H1 (cell line): ENCODE results near the gene SLC22A14. TPM values are rescaled to one million over a fixed set of nuclear protein-coding genes. Genes with fewer than 3 reads are reported as not detected.

ENCODE experiments used
- CTCF ChIA-PET: fragments of 300-600 bp; sonication (Branson Sonifier 250); formaldehyde crosslinking; loops from one replicate; lab custom pipeline; 2021; ENCODE audit not compliant: partially characterized antibody; lab: Charles Lee
- POLR2A ChIA-PET: fragments of 300-600 bp; sonication (Branson Sonifier 250); formaldehyde crosslinking; loops from one replicate; lab custom pipeline; 2021; ENCODE audit warnings: inconsistent platforms; ENCODE audit not compliant: partially characterized antibody; lab: Charles Lee
- DNase-seq, 2 experiments: peaks; one replicate each; pipeline versions ENCODE4 v3.0.0 to v3.0.0-alpha.2; 2010 to 2022; ENCODE audit warnings: low spot score in 2 of 2, low read depth in 1 of 2, mixed read lengths in 1 of 2
- FAIRE-seq: peaks from 2 replicates; lab custom pipeline; 2011; peaks lifted over from hg19 to GRCh38; lab: Jason Lieb, UNC
- H2AFZ ChIP-seq: 2 replicates; pipeline ENCODE4 v1.8.1; 2012; ENCODE audit warnings: low read length, inconsistent platforms
- H2AK5ac ChIP-seq: 2 replicates; pipeline ENCODE4 v1.6.1; 2013; ENCODE audit warnings: low read depth, low read length
- H2BK120ac ChIP-seq: replicated peaks from 2 replicates; pipeline ENCODE3; 2013; ENCODE audit warnings: low read depth, low read length, inconsistent platforms
- H2BK12ac ChIP-seq: 2 replicates; pipeline ENCODE4 v1.6.1; 2013; ENCODE audit warnings: low read depth, low read length
- H2BK15ac ChIP-seq: 2 replicates; pipeline ENCODE4 v1.6.1; 2013; ENCODE audit warnings: low read length
- H2BK20ac ChIP-seq: 2 replicates; pipeline ENCODE4 v1.6.1; 2013; ENCODE audit warnings: low read length
- H2BK5ac ChIP-seq: 2 replicates; pipeline ENCODE4 v1.6.1; 2013; ENCODE audit warnings: low read depth, low read length
- H3K14ac ChIP-seq: 2 replicates; pipeline ENCODE4 v1.6.1; 2013; ENCODE audit warnings: inconsistent platforms; ENCODE audit not compliant: insufficient read length
- H3K18ac ChIP-seq: 2 replicates; pipeline ENCODE4 v1.6.1; 2013; ENCODE audit warnings: low read length; ENCODE audit errors: extremely low read depth
- H3K23ac ChIP-seq: 2 replicates; pipeline ENCODE4 v1.6.1; 2013; ENCODE audit warnings: inconsistent platforms; ENCODE audit not compliant: insufficient read length
- H3K23me2 ChIP-seq: 2 replicates; pipeline ENCODE4 v1.6.1; 2013; ENCODE audit warnings: low read depth, low read length
- H3K27ac ChIP-seq: 2 replicates; pipeline ENCODE4 v1.6.1; 2011; ENCODE audit warnings: low read depth, low read length, inconsistent platforms
- H3K27me3 ChIP-seq, 4 experiments: replicated peaks in 1 of 4; 1 replicate in 1 of 4; 2 replicates in 3 of 4; pipeline versions ENCODE4 v1.6.1 to v1.8.1; 2011 to 2013; ENCODE audit warnings: low read length in 3 of 4, mild to moderate bottlenecking in 3 of 4, inconsistent platforms in 2 of 4, mixed read lengths in 2 of 4, moderate library complexity in 1 of 4; ENCODE audit not compliant: control insufficient read depth in 3 of 4, insufficient read depth in 3 of 4; ENCODE audit errors: extremely low read depth in 1 of 4
- H3K36me3 ChIP-seq, 4 experiments: 2 replicates each; pipeline versions ENCODE4 v1.6.1 to v1.8.1; 2011 to 2013; ENCODE audit warnings: mild to moderate bottlenecking in 4 of 4, low read length in 3 of 4, moderate library complexity in 2 of 4, control low read depth in 1 of 4, inconsistent platforms in 1 of 4; ENCODE audit not compliant: insufficient read depth in 4 of 4, control insufficient read depth in 2 of 4
- H3K4ac ChIP-seq: replicated peaks from 2 replicates; pipeline ENCODE3; 2013; ENCODE audit warnings: low read length, low read depth, mixed read lengths, inconsistent platforms; ENCODE audit not compliant: insufficient read length
- H3K4me1 ChIP-seq, 4 experiments: replicated peaks in 1 of 4; 1 replicate in 1 of 4; 2 replicates in 3 of 4; pipeline versions ENCODE4 v1.6.1 to v1.8.1; 2011 to 2013; ENCODE audit warnings: low read length in 3 of 4, inconsistent platforms in 2 of 4, mixed read lengths in 1 of 4; ENCODE audit not compliant: insufficient read depth in 4 of 4, control insufficient read depth in 3 of 4
- H3K4me2 ChIP-seq, 2 experiments: 2 replicates each; pipeline versions ENCODE4 v1.6.1 to v1.8.1; 2011 to 2013; ENCODE audit warnings: low read depth in 2 of 2, low read length in 2 of 2, control low read depth in 1 of 2, inconsistent platforms in 1 of 2, mild to moderate bottlenecking in 1 of 2; ENCODE audit not compliant: insufficient read depth in 1 of 2
- H3K4me3 ChIP-seq, 4 experiments: fragments of 200-600, 300-600 bp in 1 of 4; sonication (generic), shearing (Covaris generic), sonication (Bioruptor Twin) in 1 of 4; 2 replicates each; pipeline versions ENCODE4 v1.5.1 to v1.8.1; 2011 to 2016; ENCODE audit warnings: low read length in 4 of 4, low read depth in 3 of 4, control low read depth in 2 of 4, inconsistent platforms in 2 of 4, mild to moderate bottlenecking in 2 of 4, mixed read lengths in 1 of 4, moderate library complexity in 1 of 4; ENCODE audit not compliant: insufficient read depth in 2 of 4; ENCODE audit errors: extremely low read depth in 1 of 4
- H3K56ac ChIP-seq: replicated peaks from 2 replicates; pipeline ENCODE3; 2013; ENCODE audit warnings: low read depth, mild to moderate bottlenecking, mixed read lengths, low read length, inconsistent platforms; ENCODE audit not compliant: insufficient read length
- H3K79me1 ChIP-seq: 2 replicates; pipeline ENCODE4 v1.6.1; 2013; ENCODE audit warnings: low read depth, low read length, control low read depth
- H3K79me2 ChIP-seq, 2 experiments: 2 replicates each; pipeline versions ENCODE4 v1.6.1 to v1.8.1; 2012 to 2013; ENCODE audit warnings: low read length in 2 of 2, mild to moderate bottlenecking in 2 of 2, inconsistent platforms in 1 of 2; ENCODE audit not compliant: insufficient read depth in 2 of 2, control insufficient read depth in 1 of 2
- H3K9ac ChIP-seq, 4 experiments: replicated peaks in 1 of 4; 1 replicate in 1 of 4; 2 replicates in 3 of 4; pipeline versions ENCODE4 v1.6.1 to v1.8.1; 2011 to 2013; ENCODE audit warnings: low read depth in 3 of 4, low read length in 3 of 4, control low read depth in 2 of 4, mild to moderate bottlenecking in 2 of 4, moderate library complexity in 2 of 4, inconsistent platforms in 1 of 4; ENCODE audit errors: extremely low read depth in 1 of 4
- H3K9me3 ChIP-seq, 2 experiments: 2 replicates each; pipeline versions ENCODE4 v1.6.1 to v1.8.1; 2012 to 2013; ENCODE audit warnings: mild to moderate bottlenecking in 2 of 2, moderate library complexity in 2 of 2, control low read depth in 1 of 2, inconsistent platforms in 1 of 2, low read depth in 1 of 2, low read length in 1 of 2, mixed read lengths in 1 of 2; ENCODE audit not compliant: insufficient read depth in 2 of 2
- H4K20me1 ChIP-seq, 2 experiments: replicated peaks in 1 of 2; 2 replicates each; pipeline versions ENCODE3 to v1.8.1; 2011 to 2013; ENCODE audit warnings: inconsistent platforms in 2 of 2, low read length in 2 of 2, mild to moderate bottlenecking in 1 of 2; ENCODE audit not compliant: insufficient read depth in 2 of 2, control insufficient read depth in 1 of 2
- H4K5ac ChIP-seq: 2 replicates; pipeline ENCODE4 v1.6.1; 2013; ENCODE audit warnings: low read length, low read depth, mixed read lengths, inconsistent platforms; ENCODE audit not compliant: insufficient read length
- H4K8ac ChIP-seq: 2 replicates; pipeline ENCODE4 v1.8.0; 2013; ENCODE audit warnings: mild to moderate bottlenecking, moderate library complexity, low read length, inconsistent platforms; ENCODE audit not compliant: insufficient read depth; ENCODE audit errors: extremely low read depth
- H4K91ac ChIP-seq: replicated peaks from 2 replicates; pipeline ENCODE3; 2013; ENCODE audit warnings: low read length, mixed read lengths, inconsistent platforms; ENCODE audit not compliant: insufficient read length
- CHD2 ChIP-seq: IDR thresholded peaks from 2 replicates; pipeline ENCODE4 v1.6.1; 2012; ENCODE audit warnings: low read length, improper control_type of control experiment
- FOSL1 ChIP-seq: IDR thresholded peaks from 2 replicates; pipeline ENCODE4 v1.6.1; 2011; ENCODE audit warnings: mild to moderate bottlenecking, low read depth, low read length, moderate library complexity; ENCODE audit not compliant: insufficient read depth
- RAD21 ChIP-seq, 2 experiments: IDR thresholded peaks in 1 of 2; conservative IDR thresholded peaks in 1 of 2; 2 replicates each; pipeline ENCODE4 v1.6.1; 2011; ENCODE audit warnings: low read depth in 2 of 2, low read length in 2 of 2, improper control_type of control experiment in 1 of 2, inconsistent platforms in 1 of 2, mild to moderate bottlenecking in 1 of 2, moderate library complexity in 1 of 2
- SIN3A ChIP-seq, 2 experiments: IDR thresholded peaks in 1 of 2; conservative IDR thresholded peaks in 1 of 2; 2 replicates each; pipeline ENCODE4 v1.6.1; 2011 to 2012; ENCODE audit warnings: low read length in 2 of 2, improper control_type of control experiment in 1 of 2, low read depth in 1 of 2, mild to moderate bottlenecking in 1 of 2
- WGBS, 2 experiments: shearing (Covaris generic) in 1 of 2; methylation state at CpG; one replicate each; pipeline versions ENCODE4 v1.1.6 to v1.1.7; 2013 to 2015; ENCODE audit warnings: low lambda C conversion rate in 2 of 2, mixed read lengths in 2 of 2, inconsistent platforms in 1 of 2, low coverage in 1 of 2, missing lambda C conversion rate in 1 of 2; ENCODE audit not compliant: insufficient replicate concordance in 2 of 2, insufficient coverage in 1 of 2, insufficient read length in 1 of 2; ENCODE audit errors: extremely low coverage in 1 of 2, missing lambda C conversion rate in 1 of 2; 5-methylcytosine and 5-hydroxymethylcytosine counted together
- polyA plus RNA-seq, 7 experiments: library from polyadenylated mRNA; depleted of rRNA in 3 of 7; stranded (reverse) in 5 of 7; unstranded in 2 of 7; fragments of >200 nt in 5 of 7; fragments of 200-250 nt in 2 of 7; gene quantifications; 1 replicate in 5 of 7; 2 replicates in 1 of 7; 4 replicates in 1 of 7; pipeline versions ENCODE4 v1.2.1 to v1.2.3, GENCODE V29; 2011 to 2013; ENCODE audit warnings: missing spikeins in 2 of 7, mixed read lengths in 2 of 7
- total RNA-seq: library from RNA; stranded (reverse); fragmentation: NEBNext Ultra II Directional; extraction: Animal tissue kit (Norgen Biotek cat#: 25700); gene quantifications from 2 replicates; pipeline ENCODE4 v1.2.1, GENCODE V29; 2021

Gene SLC22A14
- total and polyA plus RNA-seq, 2 of the 8 experiments (the other 6 are each of a cell fraction or from before 2014, with no cell fraction given), result 0.03 TPM; not detected in 1

DNA sequence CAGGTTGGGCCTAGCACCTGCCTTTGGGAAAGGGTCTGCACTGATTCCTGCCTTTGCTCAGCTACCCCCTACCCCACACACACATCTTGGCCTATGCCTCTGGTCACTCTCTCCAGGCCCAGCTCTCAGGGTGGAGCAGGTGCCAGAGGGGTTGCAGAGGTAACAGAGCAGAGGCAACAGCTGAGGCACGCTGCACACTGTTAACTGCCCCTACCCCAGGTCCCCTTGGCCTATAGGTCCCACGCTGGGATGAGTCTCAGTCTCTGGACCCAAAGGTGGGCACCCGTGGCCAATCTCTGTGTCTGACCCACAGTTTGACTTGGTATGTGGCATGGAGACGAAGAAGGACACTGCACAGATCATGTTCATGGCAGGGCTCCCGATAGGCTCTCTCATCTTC, 24.8 kb downstream of the SLC22A14 start:
- Histone ChIP-seq H3K4me2 (no peak overlapping the region), H3K23ac (no peak overlapping the region), H3K18ac (no peak overlapping the region), H3K9me3 (no peaks in the 10 kb centered on the region; a peak in 1 of 4 replicates), H4K20me1 (no peaks in the 10 kb centered on the region), H2BK5ac (no peak overlapping the region), H3K4me3 (no peak overlapping the region), H4K5ac (no peak overlapping the region), H3K36me3 (no peaks in the 10 kb centered on the region), H2AK5ac (no peak overlapping the region), H4K8ac (no peak overlapping the region; the same call in 1 of the 2 replicates), H3K79me2 (no peaks in the 10 kb centered on the region), H3K9ac (no peak overlapping the region), H3K27me3 (no peaks in the 10 kb centered on the region), H3K27ac (no peak overlapping the region), H4K91ac (no peak overlapping the region), H3K14ac (no peak overlapping the region), H2BK20ac (no peak overlapping the region), H2BK15ac (no peak overlapping the region), H2BK12ac (no peak overlapping the region), H3K4ac (no peak overlapping the region), H2BK120ac (no peak overlapping the region), H3K23me2 (no peaks in the 10 kb centered on the region; the same call in 1 of the 2 replicates), H2AFZ (no peak overlapping the region), H3K4me1 (no peaks in the 10 kb centered on the region; a peak in 1 of 7 replicates), H3K56ac (no peak overlapping the region), H3K79me1 (no peaks in the 10 kb centered on the region)
- DNase-seq (no peak), FAIRE-seq (no peak)
- POLR2A ChIA-PET, result no interaction called here
- WGBS, 2 experiments, result 80% methylated on average over 5 of the region's 5 CpGs; no CpG with 5 or more reads in 1 of the 2 experiments
- TF ChIP-seq RAD21 (IDR thresholded peaks at IDR 0.05 in 1 of 2, conservative IDR thresholded peaks at IDR 0.05 in 1 of 2; ENCODE audit: low read depth in 2 of 2, low read length in 2 of 2) (no peak), CHD2 (no peak), FOSL1 (no peak), SIN3A (conservative IDR thresholded peaks at IDR 0.05 in 1 of 2, IDR thresholded peaks at IDR 0.05 in 1 of 2; ENCODE audit: low read depth in 1 of 2, low read length in 2 of 2) (no peak)
- CTCF ChIA-PET, result interaction anchor here (1.4 to 5.0 kb wide), 2 partner anchors 9 to 25 kb away, joined by 5 to 41 read pairs; partner anchors contain the start of gene SLC22A14
